ENCODE measurements around the gene PNPT1. TPM values are rescaled to one million over a fixed set of nuclear protein-coding genes. Genes with fewer than 3 reads are reported as not detected.

Gene PNPT1
- total RNA-seq, 1 experiment from 2014 or later, result 33.4 TPM

DNA sequence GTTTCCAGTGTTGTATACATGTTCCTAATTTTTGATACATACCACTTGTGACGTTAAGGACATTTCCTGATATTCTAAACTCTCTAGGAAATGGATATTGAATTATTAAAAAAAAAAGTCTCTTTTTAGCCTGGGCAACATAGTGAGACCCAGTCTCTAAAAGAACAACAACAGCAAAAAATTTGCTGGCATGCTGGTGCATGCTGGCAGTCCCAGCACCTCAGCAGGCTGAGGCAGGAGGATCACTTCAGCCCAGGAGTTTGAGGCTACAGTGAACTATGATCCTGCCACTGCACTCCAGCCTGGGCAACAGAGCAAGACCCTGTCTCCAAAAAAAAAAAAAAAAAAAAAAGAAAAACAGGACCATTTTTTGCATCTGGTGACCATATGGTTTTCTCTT, 65.7 kb downstream of the PNPT1 start:
- no CpG with 5 or more reads among the region's 1 CpG for WGBS (ENCODE audit: extremely low coverage, insufficient read length, low lambda C conversion rate)
- Mint-ChIP-seq H3K27ac (no peak overlapping the region), H3K27me3 (ENCODE audit: low read depth) (no peaks in the 10 kb centered on the region), H3K4me1 (no peaks in the 10 kb centered on the region), H3K36me3 (ENCODE audit: insufficient read depth in 1 of 3, low read depth in 3 of 3) (peaks cover 0 to 10% (median 0%) of the 10 kb centered on the region in 3 experiments; a peak in 3 of 7 replicates), H3K9me3 (no peaks in the 10 kb centered on the region), H3K4me3 (no peak overlapping the region)
- H2AK5ac ChIP-seq (ENCODE audit: insufficient read length, low read length), result no peak overlapping the region
- H3K79me2 ChIP-seq (ENCODE audit: insufficient read depth, low read length), result no peaks in the 10 kb centered on the region
- H3K79me1 ChIP-seq (ENCODE audit: insufficient read depth, low read depth, low read length, poor library complexity, severe bottlenecking), result no peaks in the 10 kb centered on the region
- H2BK12ac ChIP-seq (ENCODE audit: insufficient read length, low read depth, low read length), result no peak overlapping the region
- TF ChIP-seq, protein P1, sequence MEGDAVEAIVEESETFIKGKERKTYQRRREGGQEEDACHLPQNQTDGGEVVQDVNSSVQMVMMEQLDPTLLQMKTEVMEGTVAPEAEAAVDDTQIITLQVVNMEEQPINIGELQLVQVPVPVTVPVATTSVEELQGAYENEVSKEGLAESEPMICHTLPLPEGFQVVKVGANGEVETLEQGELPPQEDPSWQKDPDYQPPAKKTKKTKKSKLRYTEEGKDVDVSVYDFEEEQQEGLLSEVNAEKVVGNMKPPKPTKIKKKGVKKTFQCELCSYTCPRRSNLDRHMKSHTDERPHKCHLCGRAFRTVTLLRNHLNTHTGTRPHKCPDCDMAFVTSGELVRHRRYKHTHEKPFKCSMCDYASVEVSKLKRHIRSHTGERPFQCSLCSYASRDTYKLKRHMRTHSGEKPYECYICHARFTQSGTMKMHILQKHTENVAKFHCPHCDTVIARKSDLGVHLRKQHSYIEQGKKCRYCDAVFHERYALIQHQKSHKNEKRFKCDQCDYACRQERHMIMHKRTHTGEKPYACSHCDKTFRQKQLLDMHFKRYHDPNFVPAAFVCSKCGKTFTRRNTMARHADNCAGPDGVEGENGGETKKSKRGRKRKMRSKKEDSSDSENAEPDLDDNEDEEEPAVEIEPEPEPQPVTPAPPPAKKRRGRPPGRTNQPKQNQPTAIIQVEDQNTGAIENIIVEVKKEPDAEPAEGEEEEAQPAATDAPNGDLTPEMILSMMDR (conservative IDR thresholded peaks at IDR 0.05), result no peak
- no peak overlapping the region for H3K4ac ChIP-seq (ENCODE audit: low read depth, low read length)
- H3K9me3 ChIP-seq (ENCODE audit: control insufficient read depth, low read depth, low read length), result no peaks in the 10 kb centered on the region
- H3K4me1 ChIP-seq (ENCODE audit: insufficient read depth, low read length), result no peaks in the 10 kb centered on the region
- H4K5ac ChIP-seq (ENCODE audit: insufficient read length, low read depth, low read length), result no peak overlapping the region
- no peak overlapping the region for H4K91ac ChIP-seq (ENCODE audit: insufficient read length, low read depth, low read length)
- H4K20me1 ChIP-seq (ENCODE audit: control insufficient read depth, insufficient read depth, insufficient read length), result no peaks in the 10 kb centered on the region
- H3T11ph ChIP-seq (ENCODE audit: low read length), result no peak overlapping the region
- no peak overlapping the region for H3K4me2 ChIP-seq (ENCODE audit: insufficient read depth, insufficient read length, low read length)
- no peak overlapping the region for H3K56ac ChIP-seq (ENCODE audit: insufficient read length, low read depth, low read length)
- H2BK5ac ChIP-seq (ENCODE audit: insufficient read length, low read length), result no peak overlapping the region
- no peak for DNase-seq
- no peak overlapping the region for H2BK15ac ChIP-seq (ENCODE audit: low read depth, low read length)
- H3K9ac ChIP-seq (ENCODE audit: extremely low read depth, insufficient read length, low read length), result no peak overlapping the region
- H3K18ac ChIP-seq (ENCODE audit: insufficient read length, low read depth, low read length), result no peak overlapping the region
- H2AFZ ChIP-seq (ENCODE audit: low read length), result no peak overlapping the region
- H4K8ac ChIP-seq (replicated peaks; ENCODE audit: insufficient read length, low read depth, low read length), result no peak overlapping the region
- H3K27me3 ChIP-seq (ENCODE audit: insufficient read depth, low read length), result no peaks in the 10 kb centered on the region
- no peaks in the 10 kb centered on the region for H3K23me2 ChIP-seq (ENCODE audit: insufficient read length, low read depth, low read length, poor library complexity, severe bottlenecking)
- no peak overlapping the region for H3K27ac ChIP-seq (ENCODE audit: insufficient read length, low read depth, low read length)
- H2BK120ac ChIP-seq (ENCODE audit: low read depth, low read length, poor library complexity, severe bottlenecking), result no peak overlapping the region
- H2BK20ac ChIP-seq (ENCODE audit: low read depth, low read length, poor library complexity, severe bottlenecking), result no peak overlapping the region
- no peak overlapping the region for H3K14ac ChIP-seq (ENCODE audit: insufficient read depth, low read length)
- no peak overlapping the region for H3K23ac ChIP-seq (ENCODE audit: insufficient read length, low read depth, low read length)

All from H9 (cell line).